ENCODE results near the gene GADD45A. TPM values are rescaled to one million over a fixed set of nuclear protein-coding genes. Genes with fewer than 3 reads are reported as not detected.
A peak's percentile ranks its signal among the peaks of the same experiment; 100 is the strongest.

Gene GADD45A
- total and polyA plus RNA-seq, 12 donors: 26.2 to 148 (median 59.7) TPM

GRCh38 chr1:67691712-67692111, 6.7 kb downstream of the GADD45A start:
- no peak for TF ChIP-seq CTCF (IDR thresholded peaks at IDR 0.05)
- Histone ChIP-seq H3K9me3 (no peaks in the 10 kb centered on the region), H3K4me1 (peaks cover 2 to 33% (median 27%) of the 10 kb centered on the region in 9 donors), H3K27ac (no peak overlapping the region), H3K36me3 (peaks cover 0 to 45% (median 18%) of the 10 kb centered on the region in 9 donors), H3K4me3 (no peak overlapping the region), H3K27me3 (no peaks in the 10 kb centered on the region)
- ATAC-seq (no peak), DNase-seq (no peak)
- intact Hi-C loops (cut with DNase I): loop anchor here in 2 of 10 donors (5.0 to 10.0 kb wide), 2 partner anchors 46 to 127 kb away; no protein-coding TSS in a partner anchor

- WGBS, 2 donors: 87 to 98% methylated on average over 2 of the region's 2 CpGs
- Histone ChIP-seq H3K27me3 (no peaks in the 10 kb centered on the region), H3K9me3 (no peaks in the 10 kb centered on the region), H3K36me3 (peaks cover 0 to 5% (median 0%) of the 10 kb centered on the region in 9 donors), H3K4me3 (no peak overlapping the region), H3K4me1 (peaks cover 0 to 14% (median 7%) of the 10 kb centered on the region in 9 donors), H3K27ac (no peak overlapping the region)
- TF ChIP-seq CTCF (IDR thresholded peaks at IDR 0.05): no peak
- DNase-seq (no peak), ATAC-seq (no peak)
- intact Hi-C loops (cut with DNase I): loop anchor here in 2 of 10 donors (5.0 to 10.0 kb wide), 2 partner anchors 36 to 131 kb away; no protein-coding TSS in a partner anchor
These were observed 11.0 kb downstream of the GADD45A start for GRCh38 chr1:67695963-67696362.

GRCh38 chr1:67696708-67697107, 11.7 kb downstream of the GADD45A start:
- TF ChIP-seq CTCF (IDR thresholded peaks at IDR 0.05): no peak
- Histone ChIP-seq H3K36me3 (no peaks in the 10 kb centered on the region), H3K27me3 (no peaks in the 10 kb centered on the region), H3K9me3 (no peaks in the 10 kb centered on the region), H3K27ac (peak overlapping the region in 3 of 10 donors; percentile 16 to 54 (median 27)), H3K4me1 (peaks cover 0 to 19% (median 9%) of the 10 kb centered on the region in 9 donors), H3K4me3 (no peak overlapping the region)
- ATAC-seq (peak in 5 of 8 donors; percentile 49 to 70 (median 53)), DNase-seq (no peak)
- intact Hi-C loops (cut with DNase I): loop anchor here in 2 of 10 donors (5.0 to 10.0 kb wide), 2 partner anchors 36 to 132 kb away; no protein-coding TSS in a partner anchor
- WGBS, 2 donors: 65 to 70% methylated on average over 3 of the region's 3 CpGs

GRCh38 chr1:67700220-67700619, 15.2 kb downstream of the GADD45A start:
- intact Hi-C loops (cut with DNase I): no loop called here
- WGBS, 2 donors: 82 to 83% methylated on average over 4 of the region's 4 CpGs
- peak in 2 of 8 donors; percentile 18 to 25 for ATAC-seq

More at GRCh38 chr1:67700220-67700619, 15.2 kb downstream of the GADD45A start:
- TF ChIP-seq CTCF (IDR thresholded peaks at IDR 0.05): no peak
- Histone ChIP-seq H3K27me3 (no peaks in the 10 kb centered on the region), H3K9me3 (no peaks in the 10 kb centered on the region), H3K4me3 (no peak overlapping the region), H3K36me3 (peaks cover 0 to 22% (median 3%) of the 10 kb centered on the region in 9 donors), H3K4me1 (peaks cover 0 to 19% (median 9%) of the 10 kb centered on the region in 9 donors), H3K27ac (peak overlapping the region in 5 of 10 donors; percentile 21 to 50 (median 38))
- DNase-seq: no peak
